HG02571 (cell line): ENCODE results near the gene SUDS3.
A peak's percentile ranks its signal among the peaks of the same experiment; 100 is the strongest.

Experiments used
- ATAC-seq: cut with Tn5 transposase; IDR thresholded peaks from one replicate; pipeline ENCODE4 v1.9.1; 2021; ENCODE audit warnings: mild to moderate bottlenecking, moderate library complexity; ENCODE audit not compliant: unreplicated experiment

SUDS3 gene

DNA sequence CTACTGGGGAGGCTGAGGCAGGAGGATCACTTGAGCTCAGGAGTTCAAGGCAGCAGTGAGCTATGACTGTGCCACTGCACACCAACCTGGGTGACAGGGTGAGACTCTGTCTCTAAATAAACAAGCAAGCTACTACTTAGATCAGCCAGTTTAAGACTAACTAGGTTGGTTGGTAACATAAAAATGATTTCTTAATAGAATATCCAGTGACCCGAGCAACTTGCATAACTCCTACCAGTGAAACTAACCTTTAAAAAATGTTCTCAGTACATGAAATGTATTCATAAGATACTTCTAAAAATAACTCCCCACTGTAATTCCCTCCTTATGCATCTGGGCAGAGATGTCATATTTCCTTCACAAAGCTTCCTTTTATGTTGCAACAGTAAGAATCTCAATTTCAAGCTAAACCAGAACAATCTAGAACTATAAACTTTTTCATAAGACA is 19.5 kb upstream of the SUDS3 start:
- no peak for ATAC-seq

DNA sequence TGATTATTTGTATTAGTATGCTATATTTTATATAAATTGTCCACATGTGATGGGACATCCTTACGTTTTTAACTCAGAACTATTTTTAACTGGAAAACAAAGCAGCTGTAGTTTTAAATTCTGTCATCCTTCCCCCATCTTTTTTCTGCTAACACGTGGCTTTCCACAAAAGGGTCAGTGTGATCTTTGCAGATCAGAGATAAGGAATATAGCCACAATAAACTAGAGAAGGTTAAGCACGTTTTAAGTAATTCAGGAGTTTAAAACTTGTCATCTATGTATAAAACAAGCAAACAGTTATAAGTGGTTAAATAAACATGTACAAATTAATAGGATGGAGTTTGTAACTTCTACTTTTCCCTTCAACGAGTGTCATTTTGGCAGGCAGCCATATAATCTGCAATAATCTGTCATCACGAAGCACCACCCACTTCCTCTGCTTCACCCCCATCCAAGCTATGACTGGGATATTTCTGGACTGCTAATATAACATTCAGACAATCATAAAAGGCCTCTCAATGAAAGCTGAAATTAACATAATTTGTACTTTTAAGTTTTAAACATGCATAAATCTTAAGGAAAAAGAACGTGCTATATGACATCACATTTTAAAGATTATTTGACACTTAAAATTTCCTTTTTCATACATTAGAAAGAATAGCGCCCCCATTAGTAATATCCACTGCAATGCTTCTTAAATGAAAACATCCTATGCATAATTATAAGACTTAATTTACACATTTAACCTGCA is 18.9 kb upstream of the SUDS3 start:
- ATAC-seq, result no peak

- no peak for ATAC-seq
Measured at GRCh38 chr12:118358008-118358359, 18.4 kb upstream of the SUDS3 start.

GRCh38 chr12:118358612-118359540 is 17.5 kb upstream of the SUDS3 start:
- no peak for ATAC-seq

DNA sequence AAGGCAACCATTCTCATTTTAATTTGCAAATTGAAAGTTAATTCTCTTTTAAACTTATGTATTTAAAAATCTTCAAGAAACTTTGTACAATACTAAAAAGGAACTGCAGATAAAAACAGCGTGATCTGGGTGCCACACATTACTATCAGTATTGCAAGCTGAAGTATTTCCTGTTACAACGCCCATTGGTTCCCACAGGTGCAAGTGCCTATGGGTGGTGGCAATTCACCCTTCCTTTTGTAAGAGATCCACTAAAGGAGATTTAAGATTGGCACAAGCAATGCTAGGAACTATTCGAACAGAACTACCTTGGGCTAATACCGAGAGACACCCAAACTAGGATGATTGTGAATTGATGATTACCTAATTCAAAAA is 16.8 kb upstream of the SUDS3 start:
- ATAC-seq, result no peak

DNA sequence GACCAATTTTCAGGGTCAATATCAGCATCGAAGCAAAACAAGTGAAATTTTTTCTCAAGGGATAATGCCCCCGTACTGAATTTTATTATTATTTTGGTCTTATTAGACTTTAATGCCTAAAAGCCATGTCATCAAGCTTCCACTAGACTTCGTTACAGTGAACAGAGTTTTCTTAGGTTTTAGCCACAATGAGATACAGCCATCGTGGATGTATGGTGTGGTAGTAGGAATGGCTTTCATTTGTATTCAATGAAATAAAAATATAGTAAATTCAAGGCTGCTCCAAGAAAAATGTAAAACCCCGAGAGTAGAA is 15.3 kb upstream of the SUDS3 start:
- no peak for ATAC-seq

DNA sequence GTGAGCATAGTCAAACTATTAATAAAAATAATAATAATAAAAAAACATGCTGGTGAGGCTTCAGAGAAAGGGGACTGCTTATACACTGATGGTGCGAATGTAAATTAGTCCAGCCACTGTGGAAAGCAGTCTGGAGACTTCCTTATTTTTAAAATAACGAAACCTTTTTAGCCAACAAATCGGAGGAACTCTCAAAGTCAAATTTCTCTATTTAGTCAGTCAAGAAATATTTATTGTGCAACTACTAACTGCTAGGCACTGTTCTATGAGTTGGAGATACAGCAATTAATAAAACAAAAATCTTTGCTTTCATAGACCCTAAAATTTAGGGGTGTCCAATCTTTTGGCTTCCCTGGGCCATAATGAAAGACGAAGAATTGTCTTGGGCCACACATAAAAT is 14.5 kb upstream of the SUDS3 start:
- ATAC-seq, result no peak

GRCh38 chr12:118368821-118369220 is 7.5 kb upstream of the SUDS3 start:
- ATAC-seq, result no peak

GRCh38 chr12:118370601-118371000 is 5.8 kb upstream of the SUDS3 start:
- ATAC-seq, result no peak

DNA sequence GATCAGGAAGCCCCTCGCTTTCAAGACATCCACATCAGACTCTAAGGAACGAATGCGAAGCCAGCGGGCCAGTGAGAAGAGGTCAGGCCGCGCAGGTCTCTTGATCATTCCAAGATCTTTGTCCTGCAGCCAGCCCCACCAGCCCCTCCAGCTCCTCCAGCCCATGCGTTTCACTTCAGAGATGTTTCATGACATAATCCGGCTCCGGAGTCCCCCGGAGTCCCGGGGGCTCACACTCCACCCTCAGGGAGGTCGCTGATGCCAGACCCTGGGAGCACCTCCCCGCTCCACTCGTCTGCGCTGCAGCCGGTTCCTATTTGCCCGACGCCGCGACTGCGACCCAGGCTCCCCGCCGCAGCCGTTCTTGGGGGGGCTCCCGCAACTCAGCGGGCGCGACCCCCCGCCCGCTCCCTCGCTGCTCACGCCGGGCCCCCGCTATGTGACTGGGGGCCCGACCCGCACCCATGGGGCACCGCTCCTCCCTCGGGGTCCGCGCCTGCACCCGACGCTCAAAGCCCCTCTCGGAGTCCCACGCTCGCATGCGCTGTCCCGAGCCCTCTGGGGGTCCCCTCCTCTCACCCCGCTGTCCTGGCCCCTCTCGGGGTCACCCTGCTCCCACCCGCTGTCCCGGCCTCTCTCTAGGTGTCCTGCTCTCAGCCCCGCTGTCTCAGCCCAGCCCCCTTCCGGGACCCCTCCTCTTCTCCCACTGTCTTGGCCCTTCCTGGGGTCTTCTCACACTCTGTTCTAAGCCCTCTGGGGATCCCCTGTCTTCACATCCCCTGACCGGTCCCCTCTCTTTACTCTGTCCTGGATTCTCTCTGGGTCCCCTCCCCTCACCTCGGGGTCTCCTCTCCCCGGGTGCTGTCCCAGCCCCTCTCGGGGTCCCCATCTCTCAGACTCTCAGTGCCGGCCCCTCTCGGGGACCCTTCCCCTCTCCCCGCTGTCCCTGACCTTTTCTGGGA is 4.8 kb upstream of the SUDS3 start:
- no peak for ATAC-seq

GRCh38 chr12:118372541-118373495 is 3.5 kb upstream of the SUDS3 start, which contains the start of gene TAOK3:
TAOK3 (minus strand) TSS chr12:118372907; CDS start chr12:118255567, 117,340 bp downstream.
- ATAC-seq, result peak; percentile 80

- ATAC-seq, result no peak
Measured at GRCh38 chr12:118373616-118374015, 2.7 kb upstream of the SUDS3 start.

- ATAC-seq, result no peak
Measured at GRCh38 chr12:118374126-118374725, 2.1 kb upstream of the SUDS3 start.

DNA sequence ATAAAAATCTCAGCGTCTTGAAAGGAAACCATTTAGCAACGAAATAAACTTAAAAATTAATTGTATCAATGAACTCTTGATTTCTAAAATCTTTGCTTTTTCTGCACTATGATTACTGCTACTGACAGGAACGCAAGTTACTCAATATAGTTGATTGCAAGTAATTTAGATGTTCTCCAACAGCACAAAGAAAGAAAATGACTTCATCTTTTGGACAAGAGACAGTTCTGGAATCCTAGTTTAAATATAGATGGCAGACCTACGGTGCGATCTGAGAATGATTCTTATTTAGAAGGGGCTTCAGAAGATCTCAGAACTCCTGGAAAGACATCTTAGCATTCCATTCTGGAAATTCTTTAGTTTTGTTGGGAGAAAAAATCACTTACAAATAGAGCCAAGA is 1.4 kb upstream of the SUDS3 start:
- no peak for ATAC-seq

DNA sequence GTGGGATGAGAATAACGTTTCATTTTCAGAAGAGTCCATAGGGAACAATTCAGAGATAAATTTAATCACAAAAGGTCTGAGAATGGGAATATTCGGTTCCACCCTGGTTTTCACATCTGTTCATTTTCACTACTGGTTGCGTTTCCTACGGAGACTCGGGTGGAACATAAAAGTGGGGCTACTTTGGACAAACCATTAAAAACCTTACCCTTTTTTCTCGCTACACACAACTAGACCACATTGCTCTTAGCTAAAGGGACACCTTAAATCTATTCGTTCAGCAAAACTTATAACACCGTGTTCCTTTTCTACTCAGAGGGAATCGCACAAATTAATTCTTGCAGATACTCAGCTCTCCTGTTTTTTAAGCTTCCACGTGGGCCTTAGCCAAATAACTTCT is 1.0 kb upstream of the SUDS3 start:
- ATAC-seq, result no peak

- no peak for ATAC-seq
Measured at GRCh38 chr12:118377021-118377883, 897 bp downstream of the SUDS3 start.

GRCh38 chr12:118377884-118378470 is 1.6 kb downstream of the SUDS3 start:
- ATAC-seq, result no peak

DNA sequence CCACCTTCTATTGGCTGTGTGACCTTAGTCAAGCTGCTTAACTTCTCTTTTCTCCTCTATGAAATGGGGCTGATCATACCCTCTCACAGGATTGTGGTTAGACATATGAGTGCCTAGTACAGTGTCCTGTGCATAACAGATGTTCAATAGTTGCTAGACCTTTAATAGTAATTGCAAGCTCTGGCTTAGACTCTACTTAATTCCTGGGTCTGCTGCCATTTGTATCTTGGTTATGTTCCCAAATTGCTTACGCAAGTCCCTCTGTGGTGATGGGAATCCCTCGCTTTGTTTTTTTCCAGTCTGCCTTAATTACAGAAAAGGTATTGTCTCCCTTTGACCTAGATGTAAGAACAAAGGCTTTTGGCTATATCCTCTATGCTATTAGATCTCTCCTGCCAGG is 15.1 kb downstream of the SUDS3 start:
- ATAC-seq, result no peak
